CD4-positive, alpha-beta T cell treated with Interleukin-4 for 1 hour (primary cell): Measurements from ENCODE around the gene SNAI3.
"Not testable (repeated sequence)": the region's sequence is repeated elsewhere in the genome, so short reads cannot be mapped to it uniquely, and the experiment has no call there.

Experiments used
- DNase-seq, 2 donors: peaks; one replicate each; pipeline ENCODE4 v3.0.0-alpha.2; 2020 to 2022

SNAI3 gene

GRCh38 chr16:88690341-88691128 lies 4.2 kb upstream of the SNAI3 start:
- DNase-seq: no peak

- DNase-seq: no peak
Observed at GRCh38 chr16:88688013-88688778, 1.9 kb upstream of the SNAI3 start.

GRCh38 chr16:88687676-88688012 lies 1.3 kb upstream of the SNAI3 start:
- DNase-seq: no peak

GRCh38 chr16:88687254-88687576 lies 908 bp upstream of the SNAI3 start:
- DNase-seq: no peak

- peak in 1 of 2 donors; percentile 28 for DNase-seq
Observed at GRCh38 chr16:88686062-88686438, 257 bp downstream of the SNAI3 start.

GRCh38 chr16:88685156-88686061 lies 898 bp downstream of the SNAI3 start:
- peak; percentile 59 to 62 for DNase-seq

GRCh38 chr16:88684569-88685155 lies 1.6 kb downstream of the SNAI3 start:
- DNase-seq: no peak

- peak; percentile 57 to 80 for DNase-seq
Observed at GRCh38 chr16:88681709-88682451, 4.4 kb downstream of the SNAI3 start.

GRCh38 chr16:88681084-88681680 lies 5.1 kb downstream of the SNAI3 start:
- peak; percentile 56 to 61 for DNase-seq

GRCh38 chr16:88680554-88681083 lies 5.7 kb downstream of the SNAI3 start:
- DNase-seq: no peak

- no peak for DNase-seq
Observed at GRCh38 chr16:88678224-88678979, 7.9 kb downstream of the SNAI3 start.

GRCh38 chr16:88677721-88678120 lies 8.6 kb downstream of the SNAI3 start:
- DNase-seq: no peak

- no peak for DNase-seq
Observed at GRCh38 chr16:88676502-88677242, 9.6 kb downstream of the SNAI3 start.

- no peak for DNase-seq
Observed at GRCh38 chr16:88673716-88674379, 12.5 kb downstream of the SNAI3 start.

- DNase-seq: no peak
Observed at GRCh38 chr16:88672776-88673175, 13.5 kb downstream of the SNAI3 start.

GRCh38 chr16:88671806-88672205 lies 14.5 kb downstream of the SNAI3 start:
- DNase-seq: no peak

GRCh38 chr16:88669980-88670379 lies 16.3 kb downstream of the SNAI3 start:
- no peak for DNase-seq

GRCh38 chr16:88669493-88669892 lies 16.8 kb downstream of the SNAI3 start:
- DNase-seq: not testable (repeated sequence)

GRCh38 chr16:88667461-88667860 lies 18.8 kb downstream of the SNAI3 start:
- DNase-seq: no peak

GRCh38 chr16:88665570-88665969 lies 20.7 kb downstream of the SNAI3 start:
- DNase-seq: no peak
